Osteoblast (primary cell): ENCODE results near the gene SYT14. TPM values are rescaled to one million over a fixed set of nuclear protein-coding genes. Genes with fewer than 3 reads are reported as not detected.
"Not testable (repeated sequence)": the region's sequence is repeated elsewhere in the genome, so short reads cannot be mapped to it uniquely, and the experiment has no call there.

Experiments
- DNase-seq: peaks from one replicate; pipeline ENCODE4 v3.0.0; 2011; ENCODE audit warnings: low spot score, mixed read lengths; ENCODE audit not compliant: insufficient read length; ENCODE audit errors: missing footprints
- H2AFZ ChIP-seq: 2 replicates; pipeline ENCODE4 v1.6.0; 2011; ENCODE audit warnings: mild to moderate bottlenecking, low read length
- H3K27ac ChIP-seq: 2 replicates; pipeline ENCODE4 v1.5.1; 2011; ENCODE audit warnings: mild to moderate bottlenecking, low read depth, low read length, moderate library complexity
- H3K27me3 ChIP-seq: 2 replicates; pipeline ENCODE4 v1.6.0; 2012; ENCODE audit warnings: mild to moderate bottlenecking, control low read depth, inconsistent platforms, low read length, moderate library complexity; ENCODE audit not compliant: insufficient read depth
- H3K36me3 ChIP-seq: 2 replicates; pipeline ENCODE4 v1.5.1; 2011; ENCODE audit warnings: mild to moderate bottlenecking, low read length, control low read depth, moderate library complexity; ENCODE audit not compliant: insufficient read depth
- H3K4me1 ChIP-seq: 2 replicates; pipeline ENCODE4 v1.5.1; 2011; ENCODE audit warnings: mild to moderate bottlenecking, low read length, control low read depth, moderate library complexity; ENCODE audit not compliant: insufficient read depth
- H3K4me2 ChIP-seq: 2 replicates; pipeline ENCODE4 v1.6.0; 2011; ENCODE audit warnings: mild to moderate bottlenecking, low read length; ENCODE audit not compliant: insufficient read depth
- H3K4me3 ChIP-seq: fragments of 200-600 bp; sonication (generic); 3 replicates; pipeline ENCODE4 v1.5.1; 2012; ENCODE audit warnings: mild to moderate bottlenecking, low read length, inconsistent platforms; ENCODE audit not compliant: insufficient read depth
- H3K79me2 ChIP-seq: 2 replicates; pipeline ENCODE4 v1.6.0; 2012; ENCODE audit warnings: mild to moderate bottlenecking, low read length, control low read depth, inconsistent platforms; ENCODE audit not compliant: insufficient read depth
- H3K9me3 ChIP-seq: 2 replicates; pipeline ENCODE4 v1.5.1; 2011; ENCODE audit warnings: low read depth, low read length, control low read depth
- H4K20me1 ChIP-seq: 2 replicates; pipeline ENCODE4 v1.6.0; 2012; ENCODE audit warnings: mild to moderate bottlenecking, low read length, control low read depth; ENCODE audit not compliant: insufficient read depth
- total RNA-seq: library from RNA; depleted of rRNA; stranded (reverse); fragments of >200 nt; gene quantifications from 2 replicates; pipeline ENCODE4 v1.2.3, GENCODE V29; 2012
- TF ChIP-seq, protein P1 (sequence below): IDR thresholded peaks from 2 replicates; pipeline ENCODE4 v1.5.1; 2011; ENCODE audit warnings: mild to moderate bottlenecking, low read depth, low read length, moderate library complexity; ENCODE audit errors: extremely low read depth

The SYT14 gene
- total RNA-seq, 1 donor, result 0.36 TPM

DNA sequence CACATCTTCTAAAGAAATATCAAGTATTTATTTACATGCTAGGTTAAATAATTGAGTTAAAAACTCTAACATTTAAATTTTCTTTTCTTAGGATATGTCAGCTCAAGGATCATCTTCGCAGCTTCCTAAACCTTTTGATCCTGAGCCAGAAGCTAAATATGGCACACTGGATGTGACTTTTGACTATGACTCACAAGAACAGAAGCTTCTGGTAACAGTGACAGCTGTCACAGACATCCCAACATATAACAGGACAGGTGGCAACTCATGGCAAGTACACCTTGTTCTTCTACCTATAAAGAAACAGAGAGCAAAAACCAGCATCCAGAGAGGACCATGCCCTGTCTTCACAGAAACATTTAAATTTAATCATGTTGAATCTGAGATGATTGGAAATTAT is 161.9 kb downstream of the SYT14 start:
- Histone ChIP-seq H3K4me1 (no peaks in the 10 kb centered on the region), H3K9me3 (no peaks in the 10 kb centered on the region), H4K20me1 (no peaks in the 10 kb centered on the region), H3K27me3 (no peaks in the 10 kb centered on the region), H3K79me2 (no peaks in the 10 kb centered on the region), H3K4me2 (no peak overlapping the region), H3K36me3 (no peaks in the 10 kb centered on the region), H3K27ac (no peak overlapping the region), H2AFZ (no peak overlapping the region), H3K4me3 (no peak overlapping the region)
- no peak for DNase-seq
- TF ChIP-seq, protein P1, sequence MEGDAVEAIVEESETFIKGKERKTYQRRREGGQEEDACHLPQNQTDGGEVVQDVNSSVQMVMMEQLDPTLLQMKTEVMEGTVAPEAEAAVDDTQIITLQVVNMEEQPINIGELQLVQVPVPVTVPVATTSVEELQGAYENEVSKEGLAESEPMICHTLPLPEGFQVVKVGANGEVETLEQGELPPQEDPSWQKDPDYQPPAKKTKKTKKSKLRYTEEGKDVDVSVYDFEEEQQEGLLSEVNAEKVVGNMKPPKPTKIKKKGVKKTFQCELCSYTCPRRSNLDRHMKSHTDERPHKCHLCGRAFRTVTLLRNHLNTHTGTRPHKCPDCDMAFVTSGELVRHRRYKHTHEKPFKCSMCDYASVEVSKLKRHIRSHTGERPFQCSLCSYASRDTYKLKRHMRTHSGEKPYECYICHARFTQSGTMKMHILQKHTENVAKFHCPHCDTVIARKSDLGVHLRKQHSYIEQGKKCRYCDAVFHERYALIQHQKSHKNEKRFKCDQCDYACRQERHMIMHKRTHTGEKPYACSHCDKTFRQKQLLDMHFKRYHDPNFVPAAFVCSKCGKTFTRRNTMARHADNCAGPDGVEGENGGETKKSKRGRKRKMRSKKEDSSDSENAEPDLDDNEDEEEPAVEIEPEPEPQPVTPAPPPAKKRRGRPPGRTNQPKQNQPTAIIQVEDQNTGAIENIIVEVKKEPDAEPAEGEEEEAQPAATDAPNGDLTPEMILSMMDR, result no peak

DNA sequence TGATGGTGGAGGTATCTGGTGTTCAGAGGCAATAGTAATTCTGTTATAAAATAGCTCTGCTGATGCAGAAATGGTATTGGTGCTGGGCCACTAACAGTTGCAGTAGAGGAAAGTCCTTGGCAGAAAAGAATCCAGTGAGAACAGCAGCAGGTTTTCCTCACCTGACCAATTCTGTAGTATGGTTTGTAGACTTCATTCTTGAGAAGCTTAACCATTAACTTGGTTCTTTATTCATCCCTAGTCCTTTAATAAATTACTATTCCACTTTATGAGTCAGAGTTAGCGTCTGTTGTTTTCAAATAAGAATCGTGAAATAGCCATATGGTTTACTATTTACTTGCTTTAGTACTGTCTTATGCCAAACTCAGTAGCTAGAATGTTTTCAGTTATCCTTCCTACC is 166.1 kb downstream of the SYT14 start:
- Histone ChIP-seq H2AFZ (no peak overlapping the region), H3K9me3 (no peaks in the 10 kb centered on the region), H3K27me3 (no peaks in the 10 kb centered on the region), H3K27ac (no peak overlapping the region), H3K4me3 (no peak overlapping the region), H3K36me3 (no peaks in the 10 kb centered on the region), H3K79me2 (no peaks in the 10 kb centered on the region), H4K20me1 (no peaks in the 10 kb centered on the region), H3K4me1 (no peaks in the 10 kb centered on the region), H3K4me2 (no peak overlapping the region)
- DNase-seq, result no peak
- TF ChIP-seq, protein P1, result no peak

DNA sequence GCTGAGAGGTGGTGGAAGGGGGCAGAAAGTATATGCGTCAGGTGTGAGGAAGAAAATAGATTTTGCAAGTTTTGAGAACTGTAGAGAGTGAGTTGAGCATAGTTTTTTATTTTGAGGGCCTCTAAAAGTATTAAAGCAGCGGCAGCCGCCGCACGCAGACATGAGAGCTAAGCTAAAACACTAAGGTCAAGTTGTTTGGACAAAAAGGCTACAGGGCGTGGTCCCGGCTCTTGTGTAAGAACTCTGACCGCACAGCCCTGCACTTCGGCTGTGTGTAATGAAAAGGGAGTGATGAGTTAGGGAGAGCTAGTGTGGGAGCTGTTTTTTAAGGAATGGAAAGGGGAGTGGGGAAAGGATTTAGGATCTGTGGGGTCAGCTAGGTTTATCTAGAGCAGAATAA is 174.9 kb downstream of the SYT14 start:
- not testable (repeated sequence) for H3K79me2 ChIP-seq, H3K4me3 ChIP-seq, H3K27ac ChIP-seq, H3K4me2 ChIP-seq, DNase-seq, H3K27me3 ChIP-seq, H3K9me3 ChIP-seq, H4K20me1 ChIP-seq, H3K4me1 ChIP-seq, H2AFZ ChIP-seq, H3K36me3 ChIP-seq

DNA sequence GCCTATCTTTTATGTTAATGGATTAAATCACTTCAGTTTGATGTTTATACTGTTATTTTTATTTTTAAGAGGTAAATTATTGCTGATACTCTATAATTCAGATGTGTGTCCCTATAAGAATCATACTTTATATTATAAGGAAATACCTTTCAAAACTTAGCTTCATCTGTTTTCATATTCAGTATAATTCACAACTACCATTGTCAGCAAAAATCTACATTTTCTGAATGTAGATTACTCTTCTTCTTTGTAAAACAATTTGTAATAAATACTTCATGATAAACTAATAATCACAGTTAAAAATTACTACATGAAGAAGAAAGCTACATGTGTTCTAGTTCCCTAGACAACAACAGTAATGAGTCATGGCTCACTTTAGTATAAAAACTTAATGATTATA is 179.2 kb downstream of the SYT14 start:
- Histone ChIP-seq H3K4me2 (no peak overlapping the region), H2AFZ (no peak overlapping the region), H3K27me3 (peaks cover 4% of the 10 kb centered on the region), H3K36me3 (no peaks in the 10 kb centered on the region), H4K20me1 (no peaks in the 10 kb centered on the region), H3K9me3 (no peaks in the 10 kb centered on the region), H3K4me1 (no peaks in the 10 kb centered on the region), H3K79me2 (no peaks in the 10 kb centered on the region), H3K4me3 (no peak overlapping the region), H3K27ac (no peak overlapping the region)
- TF ChIP-seq, protein P1, result no peak
- DNase-seq, result no peak
